Cerebellar nuclear complex (tissue), 1 donor: ENCODE measurements around the gene TOR2A.
"Not testable (repeated sequence)": the region's sequence is repeated elsewhere in the genome, so short reads cannot be mapped to it uniquely, and the experiment has no call there.

ENCODE experiments used
- DNase-seq, 2 experiments: peaks; one replicate each; lab custom pipeline; 2025; lab: John Stamatoyannopoulos, UW

The TOR2A gene

GRCh38 chr9:127768698-127769097 is 33.6 kb upstream of the TOR2A start:
- no peak for DNase-seq

GRCh38 chr9:127767909-127768331 is 32.8 kb upstream of the TOR2A start:
- no peak for DNase-seq

GRCh38 chr9:127767410-127767809 is 32.3 kb upstream of the TOR2A start:
- no peak for DNase-seq

- DNase-seq = no peak
Measured at GRCh38 chr9:127765418-127765817, 30.3 kb upstream of the TOR2A start.

GRCh38 chr9:127763918-127764384 is 28.9 kb upstream of the TOR2A start:
- DNase-seq = no peak

- DNase-seq = no peak
Measured at GRCh38 chr9:127762111-127762676, 27.1 kb upstream of the TOR2A start.

- no peak for DNase-seq
Measured at GRCh38 chr9:127761491-127761956, 26.4 kb upstream of the TOR2A start.

GRCh38 chr9:127761061-127761460 is 26.0 kb upstream of the TOR2A start:
- DNase-seq = no peak

GRCh38 chr9:127758843-127759242 is 23.7 kb upstream of the TOR2A start:
- no peak for DNase-seq

- not testable (repeated sequence) for DNase-seq
Measured at GRCh38 chr9:127756776-127757175, 21.7 kb upstream of the TOR2A start.

- no peak for DNase-seq
Measured at GRCh38 chr9:127756233-127756632, 21.1 kb upstream of the TOR2A start.

GRCh38 chr9:127755061-127756060 is 20.3 kb upstream of the TOR2A start:
- no peak for DNase-seq

- DNase-seq = peak in 1 of 2 experiments; percentile 69
Measured at GRCh38 chr9:127754099-127755060, 19.3 kb upstream of the TOR2A start.

GRCh38 chr9:127753622-127754021 is 18.5 kb upstream of the TOR2A start:
- DNase-seq = no peak

GRCh38 chr9:127753148-127753547 is 18.1 kb upstream of the TOR2A start:
- no peak for DNase-seq

GRCh38 chr9:127751269-127752054 is 16.4 kb upstream of the TOR2A start:
- DNase-seq = no peak

- no peak for DNase-seq
Measured at GRCh38 chr9:127749090-127749787, 14.1 kb upstream of the TOR2A start.

GRCh38 chr9:127746959-127747569 is 12.0 kb upstream of the TOR2A start:
- no peak for DNase-seq

GRCh38 chr9:127744398-127745110 is 9.5 kb upstream of the TOR2A start:
- DNase-seq = no peak
